Loucy (cell line): Measurements from ENCODE around the gene ADAMTS12.

Experiments
- H2AFZ ChIP-seq: fragments of 200-600 bp; sonication (generic); 2 replicates; pipeline ENCODE4 v1.6.0; 2016; ENCODE audit warnings: antibody characterized with exemption, mild to moderate bottlenecking, low read length, moderate library complexity
- H3F3A ChIP-seq: fragments of 200-600 bp; 2 replicates; pipeline ENCODE4 v1.6.0; 2016; ENCODE audit warnings: antibody characterized with exemption, low read depth, mild to moderate bottlenecking
- H3K27me3 ChIP-seq: fragments of 200-600 bp; sonication (generic); 2 replicates; pipeline ENCODE4 v1.6.1; 2014; ENCODE audit warnings: low read length, mild to moderate bottlenecking; ENCODE audit not compliant: insufficient read depth, poor library complexity, severe bottlenecking
- H3K36me3 ChIP-seq: fragments of 200-600 bp; sonication (generic); 2 replicates; pipeline ENCODE4 v1.6.1; 2016; ENCODE audit warnings: low read length; ENCODE audit not compliant: insufficient read depth
- H3K4me1 ChIP-seq: fragments of 200-600 bp; sonication (generic); 2 replicates; pipeline ENCODE4 v1.5.1; 2014; ENCODE audit warnings: low read length, mild to moderate bottlenecking; ENCODE audit not compliant: insufficient read depth, poor library complexity, severe bottlenecking
- H3K4me2 ChIP-seq: fragments of 200-600 bp; sonication (generic); 2 replicates; pipeline ENCODE4 v1.6.0; 2014; ENCODE audit warnings: antibody characterized with exemption, low read length, low read depth, mild to moderate bottlenecking; ENCODE audit not compliant: poor library complexity, severe bottlenecking
- H3K4me3 ChIP-seq: fragments of 200-600 bp; sonication (generic); 2 replicates; pipeline ENCODE4 v1.5.1; 2014; ENCODE audit warnings: low read length, mild to moderate bottlenecking, mixed read lengths; ENCODE audit not compliant: poor library complexity, severe bottlenecking
- H3K79me2 ChIP-seq: fragments of 200-600 bp; sonication (generic); 2 replicates; pipeline ENCODE4 v1.6.1; 2014; ENCODE audit warnings: low read length; ENCODE audit not compliant: insufficient read depth
- H3K9ac ChIP-seq: fragments of 200-600 bp; sonication (generic); 2 replicates; pipeline ENCODE4 v1.6.0; 2014; ENCODE audit warnings: mild to moderate bottlenecking, low read depth, low read length, moderate library complexity; ENCODE audit not compliant: poor library complexity, severe bottlenecking
- H3K9me2 ChIP-seq: fragments of 200-600 bp; sonication (generic); replicated peaks from 2 replicates; pipeline ENCODE4 v1.6.1; 2016; ENCODE audit warnings: low read depth, low read length, mixed read lengths
- H3K9me3 ChIP-seq: fragments of 200-600 bp; sonication (generic); 2 replicates; pipeline ENCODE4 v1.6.1; 2014; ENCODE audit warnings: mild to moderate bottlenecking, antibody characterized with exemption, low read length, low read depth; ENCODE audit not compliant: insufficient read depth
- H4K20me1 ChIP-seq: fragments of 200-600 bp; sonication (generic); 2 replicates; pipeline ENCODE4 v1.6.0; 2014; ENCODE audit warnings: antibody characterized with exemption, low read length, mild to moderate bottlenecking; ENCODE audit not compliant: insufficient read depth, poor library complexity, severe bottlenecking
- CTCF ChIP-seq: fragments of 200-600 bp; sonication (generic); conservative IDR thresholded peaks from 2 replicates; pipeline ENCODE4 v1.5.1; 2014; ENCODE audit warnings: mild to moderate bottlenecking, antibody characterized with exemption, low read length
- EZH2phosphoT487 ChIP-seq: fragments of 200-600 bp; IDR thresholded peaks from 2 replicates; pipeline ENCODE4 v1.6.1; 2018; ENCODE audit warnings: antibody characterized with exemption, mild to moderate bottlenecking, moderate library complexity, borderline replicate concordance

Gene ADAMTS12

GRCh38 chr5:33736510-33736909 is 155.3 kb downstream of the ADAMTS12 start:
- Histone ChIP-seq H3K9ac (no peak overlapping the region), H3K4me3 (no peak overlapping the region), H3K4me1 (no peaks in the 10 kb centered on the region), H2AFZ (no peak overlapping the region), H3K4me2 (no peak overlapping the region), H3K9me2 (no peaks in the 10 kb centered on the region), H3K36me3 (no peaks in the 10 kb centered on the region), H3K79me2 (no peaks in the 10 kb centered on the region), H3K27me3 (no peaks in the 10 kb centered on the region), H3F3A (no peaks in the 10 kb centered on the region), H3K9me3 (no peaks in the 10 kb centered on the region), H4K20me1 (no peaks in the 10 kb centered on the region)
- TF ChIP-seq CTCF (no peak), EZH2phosphoT487 (no peak)

GRCh38 chr5:33735072-33735471 is 156.7 kb downstream of the ADAMTS12 start:
- H3K9ac ChIP-seq: no peak overlapping the region
- no peaks in the 10 kb centered on the region for H3F3A ChIP-seq
- no peak overlapping the region for H3K4me3 ChIP-seq
- no peaks in the 10 kb centered on the region for H3K36me3 ChIP-seq
- no peak overlapping the region for H2AFZ ChIP-seq
- H3K27me3 ChIP-seq: no peaks in the 10 kb centered on the region
- H3K79me2 ChIP-seq: no peaks in the 10 kb centered on the region
- H4K20me1 ChIP-seq: no peaks in the 10 kb centered on the region
- H3K9me2 ChIP-seq: no peaks in the 10 kb centered on the region
- H3K4me2 ChIP-seq: no peak overlapping the region
- no peaks in the 10 kb centered on the region for H3K4me1 ChIP-seq
- TF ChIP-seq CTCF: no peak
- no peak for TF ChIP-seq EZH2phosphoT487
- no peaks in the 10 kb centered on the region for H3K9me3 ChIP-seq

- no peak for TF ChIP-seq CTCF
- TF ChIP-seq EZH2phosphoT487: no peak
- Histone ChIP-seq H3K9me2 (no peaks in the 10 kb centered on the region), H4K20me1 (no peaks in the 10 kb centered on the region), H3K4me2 (no peak overlapping the region), H2AFZ (no peak overlapping the region), H3K27me3 (no peaks in the 10 kb centered on the region), H3K4me1 (no peaks in the 10 kb centered on the region), H3K9me3 (no peaks in the 10 kb centered on the region), H3F3A (no peaks in the 10 kb centered on the region), H3K36me3 (no peaks in the 10 kb centered on the region), H3K79me2 (no peaks in the 10 kb centered on the region), H3K9ac (no peak overlapping the region), H3K4me3 (no peak overlapping the region)
Measured at GRCh38 chr5:33734537-33734936, 157.3 kb downstream of the ADAMTS12 start.
